ENCODE measurements around the gene RASA3. TPM values are rescaled to one million over a fixed set of nuclear protein-coding genes. Genes with fewer than 3 reads are reported as not detected.
"Not testable (repeated sequence)": the region's sequence is repeated elsewhere in the genome, so short reads cannot be mapped to it uniquely, and the experiment has no call there.

RASA3 gene
- total RNA-seq, 2 donors from 2014 or later = 6.3 to 12.0 TPM

DNA sequence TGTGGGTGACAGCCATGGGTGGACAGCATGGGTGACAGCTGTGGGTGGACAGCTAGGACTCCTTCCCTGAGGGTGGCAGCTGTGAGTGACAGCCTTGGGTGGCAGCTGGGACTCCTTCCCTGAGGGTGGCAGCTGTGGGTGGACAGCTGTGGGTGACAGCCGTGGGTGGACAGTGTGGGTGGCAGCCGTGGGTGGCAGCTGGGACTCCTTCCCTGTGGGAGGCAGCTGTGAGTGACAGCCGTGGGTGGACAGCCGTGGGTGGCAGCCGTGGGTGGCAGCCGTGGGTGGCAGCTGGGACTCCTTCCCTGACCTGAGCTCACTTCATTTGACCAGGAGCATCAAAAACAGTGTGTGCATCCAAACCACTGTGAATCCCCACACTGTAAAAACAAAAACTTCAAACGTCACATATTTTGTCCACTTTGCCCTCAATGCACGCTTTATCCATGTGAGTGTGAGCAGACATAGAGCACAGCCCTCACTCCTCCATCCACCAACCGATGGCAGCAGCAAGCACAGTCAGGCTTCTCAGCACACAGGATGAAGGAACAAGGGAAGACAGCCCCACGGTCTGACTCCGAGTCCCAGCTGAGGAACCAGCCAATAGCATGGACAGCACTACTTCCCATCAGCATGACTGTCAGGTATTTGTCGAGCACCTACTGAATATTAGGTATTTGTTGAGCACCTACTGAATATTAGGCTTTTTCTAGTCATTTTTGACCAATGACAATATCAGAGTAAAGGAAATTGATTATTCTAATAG, 45.0 kb upstream of the RASA3 start:
- Histone ChIP-seq H3K4me1 (ENCODE audit: control insufficient read depth, insufficient read depth, low read length) (no peaks in the 10 kb centered on the region), H3K9me3 (ENCODE audit: control insufficient read depth, low read length) (peaks cover 13% of the 10 kb centered on the region), H3K36me3 (ENCODE audit: control insufficient read depth, insufficient read depth, low read length) (no peaks in the 10 kb centered on the region), H3K27me3 (ENCODE audit: control insufficient read depth, insufficient read depth, low read length, poor library complexity, severe bottlenecking) (no peaks in the 10 kb centered on the region), H3K4me3 (ENCODE audit: low read length) (no peak overlapping the region), H3K27ac (ENCODE audit: low read depth, low read length) (no peak overlapping the region), H3K9ac (ENCODE audit: extremely low read depth, low read length, poor library complexity, severe bottlenecking) (no peak overlapping the region)
- no peaks in the 10 kb centered on the region for H3K4me1 Mint-ChIP-seq
- WGBS, 2 experiments (ENCODE audit: insufficient coverage in 1 of 2, insufficient read length in 1 of 2) = 89% methylated on average over 11 to 12 of the region's 12 CpGs
- H3K27me3 Mint-ChIP-seq (ENCODE audit: insufficient read depth) = peaks cover 4% of the 10 kb centered on the region
- no peak overlapping the region for H3K27ac Mint-ChIP-seq
- TF ChIP-seq, protein P1, sequence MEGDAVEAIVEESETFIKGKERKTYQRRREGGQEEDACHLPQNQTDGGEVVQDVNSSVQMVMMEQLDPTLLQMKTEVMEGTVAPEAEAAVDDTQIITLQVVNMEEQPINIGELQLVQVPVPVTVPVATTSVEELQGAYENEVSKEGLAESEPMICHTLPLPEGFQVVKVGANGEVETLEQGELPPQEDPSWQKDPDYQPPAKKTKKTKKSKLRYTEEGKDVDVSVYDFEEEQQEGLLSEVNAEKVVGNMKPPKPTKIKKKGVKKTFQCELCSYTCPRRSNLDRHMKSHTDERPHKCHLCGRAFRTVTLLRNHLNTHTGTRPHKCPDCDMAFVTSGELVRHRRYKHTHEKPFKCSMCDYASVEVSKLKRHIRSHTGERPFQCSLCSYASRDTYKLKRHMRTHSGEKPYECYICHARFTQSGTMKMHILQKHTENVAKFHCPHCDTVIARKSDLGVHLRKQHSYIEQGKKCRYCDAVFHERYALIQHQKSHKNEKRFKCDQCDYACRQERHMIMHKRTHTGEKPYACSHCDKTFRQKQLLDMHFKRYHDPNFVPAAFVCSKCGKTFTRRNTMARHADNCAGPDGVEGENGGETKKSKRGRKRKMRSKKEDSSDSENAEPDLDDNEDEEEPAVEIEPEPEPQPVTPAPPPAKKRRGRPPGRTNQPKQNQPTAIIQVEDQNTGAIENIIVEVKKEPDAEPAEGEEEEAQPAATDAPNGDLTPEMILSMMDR (conservative IDR thresholded peaks at IDR 0.05) = no peak
- peaks cover 12% of the 10 kb centered on the region for H3K9me3 Mint-ChIP-seq
- H3K4me3 Mint-ChIP-seq = no peak overlapping the region
- no peak for DNase-seq
- H3K36me3 Mint-ChIP-seq (ENCODE audit: low read depth) = no peaks in the 10 kb centered on the region

DNA sequence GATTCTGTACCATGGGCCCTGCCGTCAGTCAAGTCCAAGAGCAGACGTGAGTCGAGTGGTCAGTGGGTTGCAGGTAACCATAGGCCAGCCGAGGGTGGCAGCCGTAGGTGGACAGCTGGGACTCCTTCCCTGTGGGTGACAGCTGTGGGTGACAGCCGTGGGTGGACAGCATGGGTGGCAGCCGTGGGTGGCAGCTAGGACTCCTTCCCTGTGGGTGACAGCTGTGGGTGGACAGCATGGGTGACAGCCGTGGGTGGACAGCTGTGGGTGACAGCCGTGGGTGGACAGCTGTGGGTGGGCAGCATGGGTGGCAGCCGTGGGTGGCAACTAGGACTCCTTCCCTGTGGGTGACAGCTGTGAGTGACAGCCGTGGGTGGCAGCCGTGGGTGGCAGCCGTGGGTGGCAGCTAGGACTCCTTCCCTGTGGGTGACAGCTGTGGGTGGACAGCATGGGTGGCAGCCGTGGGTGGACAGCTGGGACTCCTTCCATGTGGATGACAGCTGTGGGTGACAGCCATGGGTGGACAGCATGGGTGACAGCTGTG, 44.0 kb upstream of the RASA3 start:
- H3K4me3 Mint-ChIP-seq; H3K4me1 Mint-ChIP-seq; H3K27me3 ChIP-seq (ENCODE audit: control insufficient read depth, insufficient read depth, low read length, poor library complexity, severe bottlenecking); H3K4me1 ChIP-seq (ENCODE audit: control insufficient read depth, insufficient read depth, low read length); H3K4me3 ChIP-seq (ENCODE audit: low read length); H3K36me3 ChIP-seq (ENCODE audit: control insufficient read depth, insufficient read depth, low read length); H3K36me3 Mint-ChIP-seq (ENCODE audit: low read depth); H3K9ac ChIP-seq (ENCODE audit: extremely low read depth, low read length, poor library complexity, severe bottlenecking); H3K27me3 Mint-ChIP-seq (ENCODE audit: insufficient read depth); H3K27ac ChIP-seq (ENCODE audit: low read depth, low read length); H3K27ac Mint-ChIP-seq; DNase-seq: not testable (repeated sequence)
- peaks cover 14% of the 10 kb centered on the region for H3K9me3 ChIP-seq (ENCODE audit: control insufficient read depth, low read length)
- 86 to 91% methylated on average over 7 to 13 of the region's 14 CpGs for WGBS, 2 experiments (ENCODE audit: insufficient coverage in 1 of 2, insufficient read length in 1 of 2)
- peaks cover 12% of the 10 kb centered on the region for H3K9me3 Mint-ChIP-seq

DNA sequence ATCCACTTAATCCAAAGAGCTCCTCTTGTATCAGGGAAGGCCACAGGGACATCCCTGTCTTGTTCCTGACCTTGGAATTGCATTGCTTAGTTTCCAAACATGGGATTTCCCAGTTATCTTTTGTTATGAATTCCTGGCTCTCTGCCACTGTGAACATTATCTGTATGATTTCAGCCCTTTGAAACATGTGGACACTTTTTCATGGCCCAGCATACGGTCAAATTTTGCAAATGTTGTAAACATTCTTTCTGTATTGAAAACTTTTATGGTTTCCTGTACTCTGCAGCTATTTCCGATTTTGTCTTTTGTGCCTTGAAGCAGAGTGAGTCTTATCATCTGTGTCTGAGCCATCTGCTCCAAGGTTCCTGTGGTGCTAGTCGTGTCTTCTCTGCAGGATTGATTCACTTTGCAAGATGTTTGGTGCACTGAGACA, 42.1 kb upstream of the RASA3 start:
- Histone ChIP-seq H3K9ac (ENCODE audit: extremely low read depth, low read length, poor library complexity, severe bottlenecking) (no peak overlapping the region), H3K9me3 (ENCODE audit: control insufficient read depth, low read length) (peaks cover 18% of the 10 kb centered on the region), H3K4me3 (ENCODE audit: low read length) (no peak overlapping the region), H3K27me3 (ENCODE audit: control insufficient read depth, insufficient read depth, low read length, poor library complexity, severe bottlenecking) (no peaks in the 10 kb centered on the region), H3K27ac (ENCODE audit: low read depth, low read length) (no peak overlapping the region), H3K36me3 (ENCODE audit: control insufficient read depth, insufficient read depth, low read length) (no peaks in the 10 kb centered on the region), H3K4me1 (ENCODE audit: control insufficient read depth, insufficient read depth, low read length) (no peaks in the 10 kb centered on the region)
- Mint-ChIP-seq H3K4me3 (no peak overlapping the region), H3K9me3 (peaks cover 12% of the 10 kb centered on the region), H3K36me3 (ENCODE audit: low read depth) (no peaks in the 10 kb centered on the region), H3K4me1 (no peaks in the 10 kb centered on the region), H3K27ac (no peak overlapping the region), H3K27me3 (ENCODE audit: insufficient read depth) (no peaks in the 10 kb centered on the region)
- no peak for DNase-seq
- TF ChIP-seq, protein P1 (conservative IDR thresholded peaks at IDR 0.05) = no peak
- 87 to 91% methylated on average over 3 of the region's 3 CpGs for WGBS, 2 experiments (ENCODE audit: insufficient coverage in 1 of 2, insufficient read length in 1 of 2)
